ENCODE data around the gene CITED4.
"Not testable (repeated sequence)": the region's sequence is repeated elsewhere in the genome, so short reads cannot be mapped to it uniquely, and the experiment has no call there.

CITED4 gene, protein sequence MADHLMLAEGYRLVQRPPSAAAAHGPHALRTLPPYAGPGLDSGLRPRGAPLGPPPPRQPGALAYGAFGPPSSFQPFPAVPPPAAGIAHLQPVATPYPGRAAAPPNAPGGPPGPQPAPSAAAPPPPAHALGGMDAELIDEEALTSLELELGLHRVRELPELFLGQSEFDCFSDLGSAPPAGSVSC

DNA sequence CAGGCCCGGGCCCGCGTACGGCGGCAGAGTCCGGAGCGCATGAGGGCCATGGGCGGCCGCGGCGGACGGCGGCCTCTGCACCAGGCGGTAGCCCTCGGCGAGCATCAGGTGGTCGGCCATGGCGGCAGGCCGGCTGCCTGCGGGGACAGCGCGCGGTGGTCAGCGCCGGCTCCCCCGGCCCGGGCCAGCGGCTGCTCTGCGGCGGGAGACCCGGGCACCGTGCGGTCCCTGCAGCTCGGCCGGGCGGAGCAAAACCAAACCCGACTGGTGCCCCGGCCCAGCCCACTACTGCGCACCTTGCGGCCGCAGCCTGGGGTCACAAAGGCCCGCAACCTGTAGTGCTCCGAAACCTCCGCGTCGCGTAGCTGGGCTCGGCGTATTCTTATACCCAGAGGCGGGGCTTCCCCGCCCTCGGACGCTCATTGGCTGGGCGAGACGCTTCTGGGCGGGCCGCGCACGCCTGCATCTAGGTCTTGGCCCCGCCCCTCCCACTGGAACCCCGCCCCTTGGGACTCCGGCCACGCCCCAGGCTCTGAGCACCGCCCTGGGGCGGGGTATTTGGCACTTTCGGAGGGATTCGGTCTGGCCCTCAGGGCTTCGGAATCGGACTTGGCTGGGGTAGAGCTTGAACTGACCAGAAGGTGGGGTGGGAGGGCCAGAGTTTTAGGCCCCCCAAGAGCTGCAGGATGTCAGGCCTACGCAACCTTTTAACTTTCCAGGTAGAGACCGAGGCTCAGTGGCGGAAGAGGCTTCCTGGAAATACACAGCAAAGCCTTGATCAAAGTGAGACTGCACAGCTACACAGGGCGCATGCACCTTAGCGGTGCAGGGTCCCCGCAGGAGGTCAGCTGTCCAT, at the start of gene CITED4:
Gene CITED4 (minus strand): TSS at position 356 of the 856 bp plus-strand sequence. CDS start 236 bp downstream, at position 120.
- no peak for FAIRE-seq

DNA sequence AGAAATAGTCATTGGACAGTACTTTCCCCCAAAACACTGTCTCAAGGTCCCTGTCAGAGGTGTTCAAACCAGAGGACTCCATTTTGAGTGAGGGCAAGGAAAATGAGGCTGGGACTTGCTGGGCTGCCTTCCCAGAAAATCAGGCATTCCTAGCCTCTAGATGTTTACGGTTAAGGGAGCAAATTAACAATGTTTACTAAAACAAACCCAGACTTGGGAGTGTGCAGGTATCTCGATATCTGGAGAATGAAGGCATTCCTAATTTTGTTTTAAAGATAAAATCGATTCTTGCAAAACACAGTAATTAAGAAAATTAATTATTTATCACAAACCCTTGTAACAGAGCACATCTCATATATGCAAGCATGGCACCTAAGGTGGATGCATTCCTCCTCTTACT, 48.9 kb upstream of the CITED4 start:
- FAIRE-seq = no peak

DNA sequence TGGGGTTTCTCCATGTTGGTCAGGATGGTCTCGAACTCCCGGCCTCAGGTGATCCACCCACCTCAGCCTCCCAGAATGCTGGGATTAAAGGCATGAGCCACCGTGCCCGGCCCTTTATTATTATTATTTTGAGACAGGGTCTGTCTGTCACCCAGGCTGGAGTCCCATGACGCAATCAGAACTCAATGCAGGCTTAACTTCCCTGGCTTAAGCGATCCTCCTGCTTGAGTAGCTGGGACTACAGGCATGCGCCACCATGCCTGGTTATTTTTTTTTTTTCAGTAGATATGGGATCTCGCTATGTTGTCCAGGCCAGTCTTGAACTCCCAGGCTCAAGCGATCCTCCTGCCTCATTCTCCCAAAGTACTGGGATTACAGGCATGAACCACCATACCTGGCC, 47.1 kb upstream of the CITED4 start:
- FAIRE-seq = no peak

DNA sequence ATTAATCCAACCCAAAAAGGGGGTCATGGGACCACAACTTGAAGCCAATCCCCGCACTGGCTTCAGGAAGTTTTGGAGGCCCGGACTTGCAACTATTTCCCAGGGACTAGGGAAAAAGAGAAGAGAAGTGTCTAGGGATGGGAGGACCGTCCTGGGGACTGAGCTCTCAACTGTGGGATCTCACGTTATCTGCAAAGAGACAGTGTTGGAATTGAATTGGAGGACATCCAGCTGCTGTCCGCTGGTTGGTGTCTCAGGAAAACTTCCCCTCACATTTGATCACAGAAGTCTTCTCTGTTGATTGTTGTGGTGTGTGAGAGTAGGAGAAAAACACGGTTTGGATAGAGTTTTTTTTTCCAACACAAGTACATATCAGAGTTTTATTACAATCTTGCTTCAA, 46.2 kb upstream of the CITED4 start:
- FAIRE-seq = no peak

DNA sequence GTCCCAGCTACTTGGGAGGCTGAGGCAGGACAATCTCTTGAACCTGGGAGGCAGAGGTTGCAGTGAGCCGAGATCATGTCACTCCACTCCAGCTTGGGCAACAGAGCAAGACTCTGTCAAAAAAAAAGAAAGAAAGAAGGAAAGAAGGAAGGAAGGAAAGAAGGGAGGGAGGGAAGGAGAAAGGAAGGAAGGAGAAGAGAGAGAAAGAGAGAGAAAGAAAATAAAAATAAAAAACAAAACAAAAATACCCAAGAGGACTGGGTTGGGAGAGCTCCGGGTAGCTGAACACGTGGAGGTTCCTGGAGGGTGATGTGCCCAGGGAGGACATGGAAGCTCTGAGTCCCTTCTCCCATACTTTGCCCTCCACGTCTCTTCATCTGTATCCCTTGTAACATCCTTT, 45.7 kb upstream of the CITED4 start:
- no peak for FAIRE-seq

DNA sequence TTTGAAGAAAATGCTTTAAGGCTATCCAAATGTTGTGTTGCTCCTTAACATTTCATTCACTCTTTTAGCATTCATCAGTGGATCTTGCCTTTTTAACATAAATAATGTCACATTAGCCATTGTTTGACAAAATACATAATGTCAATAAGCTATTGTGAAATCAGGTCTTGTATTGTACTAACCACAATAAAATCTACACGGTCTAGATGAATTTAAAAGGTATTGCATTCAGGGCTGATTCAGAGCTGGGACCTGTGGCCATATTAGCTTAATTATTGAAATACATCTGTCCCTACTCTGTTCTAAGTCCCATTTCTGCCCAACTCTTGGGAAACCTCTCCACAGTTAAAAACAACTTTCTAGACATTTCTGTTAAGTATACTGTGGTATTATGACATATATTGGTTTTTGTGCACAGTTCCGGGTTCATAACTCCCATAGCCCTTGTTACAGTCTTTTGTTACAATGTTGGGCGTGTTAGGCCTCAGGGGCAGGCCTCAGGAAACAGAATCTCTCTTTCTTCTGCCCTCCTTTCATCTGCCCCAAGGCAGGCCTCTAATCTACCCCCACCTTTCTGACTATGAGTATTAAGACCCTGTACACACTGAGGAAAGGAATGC, 44.7 kb upstream of the CITED4 start:
- no peak for FAIRE-seq

DNA sequence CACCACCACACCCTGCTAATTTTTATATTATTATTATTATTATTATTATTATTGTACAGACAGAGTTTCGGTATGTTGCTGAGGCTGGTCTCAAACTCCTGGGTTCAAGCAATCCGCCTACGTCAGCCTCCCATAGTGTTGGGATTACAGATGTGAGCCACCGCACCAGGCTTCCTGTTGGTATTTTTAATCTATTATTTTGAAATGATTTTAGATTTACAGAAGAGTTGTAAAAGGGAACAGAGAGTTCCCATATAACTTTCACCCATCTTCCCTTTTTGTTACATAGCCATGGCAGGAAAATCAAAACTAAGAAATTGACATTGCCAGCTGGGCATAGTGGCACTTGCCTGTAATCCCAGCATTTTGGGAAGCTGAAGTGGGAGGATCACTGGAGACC, 42.9 kb upstream of the CITED4 start:
- no peak for FAIRE-seq

DNA sequence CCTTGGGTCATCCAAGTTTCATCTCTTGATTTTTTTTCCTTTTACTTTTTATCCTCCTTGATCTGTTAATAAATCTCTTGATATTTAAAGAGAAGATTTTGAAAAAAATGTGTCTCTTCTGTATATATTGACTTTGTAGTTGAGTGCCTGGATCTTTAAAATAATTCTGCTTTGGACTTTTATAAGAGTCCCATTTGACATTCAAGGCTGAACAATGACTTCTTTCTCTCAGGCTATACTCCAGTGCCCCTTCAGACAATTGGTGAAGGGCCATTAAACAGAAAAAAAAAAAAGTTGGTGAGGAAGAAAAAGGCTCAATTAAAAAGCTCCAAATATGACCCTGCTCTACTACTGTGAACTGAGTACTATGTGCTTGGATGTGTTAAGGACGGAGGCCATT, 40.9 kb upstream of the CITED4 start:
- no peak for FAIRE-seq

DNA sequence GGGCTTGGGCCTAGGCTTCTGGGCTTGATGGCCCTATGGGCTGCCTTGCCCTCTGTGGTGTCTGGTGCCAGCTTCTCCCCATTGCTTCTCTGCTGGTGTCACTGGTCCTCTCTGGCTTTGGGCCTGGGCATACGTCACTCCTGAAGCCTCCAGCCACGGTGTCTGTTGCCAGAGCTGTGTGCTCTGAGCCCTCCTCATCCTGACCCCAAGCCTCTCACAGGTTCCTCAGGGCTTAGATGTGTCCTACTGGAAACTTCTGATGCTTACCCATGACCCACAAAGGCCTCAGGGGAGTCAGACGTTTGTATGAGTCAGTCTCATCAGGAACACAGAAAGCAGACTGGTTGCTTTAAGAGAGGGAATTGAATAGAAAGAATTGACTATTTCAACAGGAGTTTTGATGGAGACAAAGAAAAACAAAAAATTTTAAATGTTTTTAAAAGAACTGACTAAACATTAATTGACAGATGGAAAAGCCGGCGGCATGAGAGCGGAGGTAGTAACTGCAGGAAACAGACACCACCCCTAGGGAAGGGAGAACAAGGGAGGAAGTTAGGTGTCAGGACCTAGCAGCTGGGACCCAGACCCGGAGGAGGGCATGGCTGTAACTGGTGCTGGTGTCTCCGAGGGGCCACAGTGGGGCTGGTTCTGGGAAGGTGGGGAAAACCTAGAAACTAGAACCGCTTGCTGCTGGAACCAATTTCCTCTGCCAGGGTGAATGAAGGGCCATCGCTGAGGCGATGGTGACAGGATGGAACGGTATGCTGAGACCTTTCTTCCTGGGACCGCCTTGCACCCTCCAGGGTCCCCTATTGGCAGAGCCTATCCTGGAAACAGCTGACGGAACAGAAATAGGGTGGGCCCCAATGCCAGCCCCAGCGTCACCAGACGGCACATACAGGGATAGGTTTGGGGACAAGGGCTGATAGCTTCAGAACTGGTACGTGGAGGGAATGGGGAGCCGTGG, 40.0 kb upstream of the CITED4 start:
- no peak for FAIRE-seq

DNA sequence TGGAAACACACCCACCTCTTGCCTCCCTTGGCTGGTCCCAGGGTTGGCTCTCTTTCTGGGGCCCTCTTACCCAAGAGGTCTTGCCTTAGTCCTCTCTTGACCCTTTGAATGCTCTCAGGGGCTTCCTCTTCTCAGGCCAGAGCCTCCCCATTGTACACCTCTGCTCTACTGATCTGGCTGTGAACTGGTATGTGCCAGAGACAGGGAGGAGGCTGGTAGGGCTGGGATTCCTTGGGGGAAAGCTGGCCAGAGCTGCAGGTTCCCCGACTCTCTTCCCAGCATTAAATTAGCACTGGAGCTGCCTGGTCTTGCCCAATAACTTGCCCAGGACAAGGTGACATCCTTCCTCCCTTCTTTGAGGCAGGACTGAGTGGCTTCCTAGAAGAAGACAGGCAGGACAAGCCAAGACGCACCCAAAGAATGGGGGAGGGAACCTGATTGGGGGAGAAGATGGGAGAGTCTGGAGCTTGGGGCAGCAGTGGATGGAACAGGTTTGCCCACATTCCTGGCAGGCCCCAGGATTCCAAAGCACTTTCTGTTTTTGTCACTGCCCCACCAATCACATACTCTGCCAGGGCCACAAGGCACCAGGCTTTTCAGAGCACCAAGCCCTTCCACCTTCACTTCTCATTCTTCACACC, 37.2 kb upstream of the CITED4 start:
- no peak for FAIRE-seq

DNA sequence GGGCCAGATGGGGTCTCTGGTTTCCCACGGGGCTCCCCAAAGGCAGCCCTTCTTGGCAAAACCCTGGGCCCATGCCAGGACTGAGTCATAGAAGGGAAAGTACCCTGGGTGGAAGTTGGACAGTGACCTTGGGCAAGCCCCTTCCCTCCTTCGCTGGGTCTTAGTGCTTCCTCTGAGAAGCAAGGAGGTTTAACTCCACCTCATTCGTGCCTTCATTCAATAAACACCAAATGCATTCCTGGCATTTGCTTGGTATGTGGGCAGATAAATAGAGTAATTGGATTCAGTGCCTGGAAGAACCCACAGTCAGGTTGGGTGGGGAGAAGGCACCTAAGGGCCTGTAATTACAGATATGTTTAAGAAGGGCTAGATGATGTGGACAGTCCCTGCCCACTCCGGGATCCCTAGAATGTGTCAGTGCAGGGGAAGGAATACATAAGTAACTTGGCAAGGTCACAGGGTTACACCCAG, 36.3 kb upstream of the CITED4 start:
- FAIRE-seq = no peak

DNA sequence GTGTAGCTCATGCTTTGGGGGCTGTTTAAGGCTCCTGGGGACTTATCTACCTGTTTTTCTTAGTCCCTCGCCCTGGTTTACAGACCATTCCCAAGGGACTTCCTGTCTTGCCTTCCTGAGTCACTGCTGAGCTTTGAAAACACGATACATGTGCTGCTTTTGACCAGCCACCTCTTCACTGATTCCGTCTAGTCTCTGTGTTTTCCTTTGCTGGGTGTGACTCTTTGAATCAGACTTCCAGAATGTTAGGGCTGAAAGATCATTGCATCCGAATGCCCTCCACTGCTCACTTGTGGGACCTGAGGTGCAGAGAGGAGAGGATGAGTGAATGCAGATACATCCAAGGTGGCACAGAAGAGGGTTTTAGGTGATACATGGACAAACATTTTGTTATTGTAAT, 35.4 kb upstream of the CITED4 start:
- no peak for FAIRE-seq

DNA sequence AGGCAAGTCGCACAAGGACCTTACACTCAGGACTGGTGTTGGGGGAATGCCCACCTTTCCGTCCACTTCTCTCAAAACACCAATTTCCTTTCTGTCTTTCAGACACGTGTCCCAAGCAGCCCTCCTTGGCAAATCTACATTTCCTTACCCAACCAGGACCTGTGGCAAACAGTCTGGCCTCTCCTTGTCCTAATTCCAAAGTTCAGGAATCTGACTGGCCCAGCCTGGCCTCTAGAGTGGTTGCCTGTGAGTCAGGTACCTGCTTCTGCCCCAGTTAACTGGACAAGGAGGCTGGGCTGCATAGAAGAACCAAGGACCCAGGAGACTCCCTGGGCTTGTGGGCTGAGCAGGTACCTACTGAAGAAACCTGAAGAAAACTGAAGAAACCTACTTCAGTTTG, 34.3 kb upstream of the CITED4 start:
- no peak for FAIRE-seq

DNA sequence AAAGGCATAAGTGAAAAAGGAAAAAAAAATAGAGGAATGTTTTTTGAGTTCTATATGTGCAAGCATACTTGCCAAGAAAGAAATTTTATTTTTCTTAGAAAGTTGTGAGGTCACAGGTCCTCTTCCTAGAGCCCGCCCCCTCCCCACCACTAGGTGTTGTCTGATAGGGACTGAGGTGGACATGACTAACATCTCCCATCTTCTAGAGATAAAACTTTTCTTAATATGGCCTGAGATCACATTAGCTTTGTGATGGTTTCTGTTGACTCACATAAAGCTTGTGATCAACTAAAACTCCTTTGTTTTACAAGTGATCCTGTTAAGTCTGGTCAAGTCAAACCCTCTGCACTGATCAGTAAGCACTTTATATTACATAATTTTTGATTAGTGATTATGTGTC, 33.4 kb upstream of the CITED4 start:
- FAIRE-seq = no peak

DNA sequence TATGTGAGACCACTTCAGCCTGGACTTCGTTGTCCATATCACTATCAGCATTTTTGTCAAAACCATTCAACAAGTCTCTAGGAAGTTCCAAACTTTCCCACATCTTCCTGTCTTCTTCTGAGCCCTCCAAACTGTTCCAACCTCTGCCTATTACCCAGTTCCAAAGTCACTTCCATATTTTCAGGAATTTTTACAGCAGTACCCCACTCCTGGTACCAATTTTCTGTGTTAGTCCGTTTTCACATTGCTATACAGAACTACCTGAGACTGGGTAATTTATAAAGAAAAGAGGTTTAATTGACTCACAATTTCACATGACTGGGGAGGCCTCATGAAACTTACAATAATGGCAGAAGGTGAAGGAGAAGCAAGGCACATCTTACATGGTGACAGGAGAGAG, 32.7 kb upstream of the CITED4 start:
- not testable (repeated sequence) for FAIRE-seq

DNA sequence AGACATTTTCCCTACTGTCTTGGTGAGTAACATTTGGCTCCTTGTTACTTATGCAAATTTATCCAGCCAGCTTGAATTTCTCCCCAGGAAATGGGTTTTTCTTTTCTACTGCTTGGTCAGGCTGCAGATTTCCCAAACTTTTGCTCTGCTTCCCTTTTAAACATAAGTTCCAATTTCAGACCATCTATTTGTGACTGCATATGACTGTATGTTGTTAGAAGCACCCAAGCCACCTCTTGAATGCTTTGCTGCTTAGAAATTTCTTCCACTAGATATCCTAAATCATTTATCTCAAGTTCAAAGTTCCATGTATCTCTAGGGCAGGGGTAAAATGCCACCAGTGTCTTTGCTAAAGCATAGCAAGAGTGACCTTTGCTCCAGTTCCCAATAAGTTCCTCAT, 32.3 kb upstream of the CITED4 start:
- no peak for FAIRE-seq

DNA sequence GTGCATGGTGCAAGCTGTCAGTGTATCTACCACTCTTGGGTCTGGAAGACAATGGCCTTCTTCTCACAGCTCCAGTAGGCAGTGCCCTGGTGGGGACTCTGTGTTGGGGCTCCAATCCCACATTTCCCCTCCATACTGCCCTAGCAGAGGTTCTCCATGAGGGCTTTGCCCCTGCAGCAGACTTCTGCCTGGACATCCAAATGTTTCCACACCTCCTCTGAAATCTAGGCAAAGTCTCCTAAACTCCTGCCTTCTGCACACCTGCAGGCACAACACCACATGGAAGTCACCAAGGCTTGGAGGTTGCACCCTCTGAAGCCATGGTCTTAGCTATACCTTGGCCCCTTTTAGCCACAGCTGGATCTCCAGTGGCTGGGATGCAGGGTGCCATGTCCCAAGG, 31.8 kb upstream of the CITED4 start:
- FAIRE-seq = no peak

DNA sequence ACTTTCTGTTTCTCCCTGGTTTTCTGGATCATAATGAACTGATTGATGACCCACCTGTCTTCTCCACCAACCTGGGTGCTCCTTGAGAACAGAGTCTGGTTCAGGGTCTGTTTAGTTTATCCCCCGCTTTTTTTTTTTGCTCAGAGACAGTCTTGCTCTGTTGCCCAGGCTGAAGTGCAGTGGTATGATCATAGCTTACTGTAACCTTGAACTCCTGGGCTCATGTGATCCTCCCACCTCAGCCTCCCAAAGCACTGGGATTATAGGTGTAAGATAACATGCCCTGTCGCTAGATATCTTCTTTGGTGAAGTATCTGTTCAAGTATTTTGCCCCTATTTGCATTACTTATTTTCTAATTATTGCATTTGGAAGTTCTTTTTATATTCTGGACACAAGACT, 30.2 kb upstream of the CITED4 start:
- no peak for FAIRE-seq

DNA sequence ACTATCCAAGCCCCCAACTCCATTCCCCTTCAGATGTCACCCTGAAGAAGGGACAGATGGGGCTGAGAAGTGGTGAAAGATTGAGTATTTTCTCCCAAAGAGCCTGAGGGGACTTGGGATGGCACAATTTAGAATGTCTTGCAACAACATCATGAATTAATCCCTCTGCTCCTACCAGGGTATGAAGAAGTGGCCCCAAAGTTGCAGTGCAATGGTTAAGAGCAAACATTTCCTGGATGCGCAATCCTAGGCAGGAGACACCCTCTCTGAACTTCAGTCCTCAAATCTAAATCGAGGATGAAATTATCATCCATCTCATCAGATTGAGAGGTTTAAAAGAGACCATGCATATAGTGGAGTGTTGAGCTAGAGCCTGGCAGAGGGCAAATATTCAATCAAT, 28.6 kb upstream of the CITED4 start:
- FAIRE-seq = no peak

DNA sequence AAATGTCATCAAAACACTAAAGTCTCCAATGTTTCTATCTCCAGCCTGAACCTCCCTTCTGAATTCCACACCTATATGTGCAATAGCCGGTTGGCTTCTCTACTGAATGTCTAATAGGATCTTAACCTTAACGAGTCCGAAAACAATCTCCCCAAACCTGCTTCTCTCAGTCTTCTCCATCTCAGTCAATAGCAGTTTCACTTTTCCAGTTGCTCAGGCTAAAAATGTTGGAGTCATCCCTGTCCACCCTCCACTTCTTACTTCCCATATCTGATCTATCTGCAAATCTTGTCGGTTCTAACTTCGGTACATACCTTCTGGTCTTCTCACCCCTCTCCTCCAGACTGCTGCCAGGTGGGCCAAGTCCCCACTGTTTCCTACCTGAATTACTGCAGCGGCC, 25.5 kb upstream of the CITED4 start:
- no peak for FAIRE-seq

DNA sequence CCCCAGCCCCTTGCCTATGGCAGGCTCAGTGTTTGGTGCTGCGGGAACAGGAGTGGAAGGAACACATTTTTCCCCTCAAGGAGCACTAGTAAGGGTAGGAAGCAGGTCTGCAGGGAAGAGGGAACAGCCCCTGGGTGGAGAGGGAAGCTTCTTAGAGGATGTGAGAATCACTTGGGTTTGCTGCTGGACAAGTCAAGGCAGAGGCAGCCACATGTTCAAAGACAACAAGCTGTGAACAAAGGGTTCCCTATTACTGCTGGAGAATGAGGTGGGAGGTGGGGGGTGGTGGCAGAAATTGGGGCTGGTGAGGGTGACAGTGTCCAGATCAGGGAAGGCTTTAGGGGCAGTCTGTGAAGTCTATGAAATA, 24.8 kb upstream of the CITED4 start:
- FAIRE-seq = no peak

DNA sequence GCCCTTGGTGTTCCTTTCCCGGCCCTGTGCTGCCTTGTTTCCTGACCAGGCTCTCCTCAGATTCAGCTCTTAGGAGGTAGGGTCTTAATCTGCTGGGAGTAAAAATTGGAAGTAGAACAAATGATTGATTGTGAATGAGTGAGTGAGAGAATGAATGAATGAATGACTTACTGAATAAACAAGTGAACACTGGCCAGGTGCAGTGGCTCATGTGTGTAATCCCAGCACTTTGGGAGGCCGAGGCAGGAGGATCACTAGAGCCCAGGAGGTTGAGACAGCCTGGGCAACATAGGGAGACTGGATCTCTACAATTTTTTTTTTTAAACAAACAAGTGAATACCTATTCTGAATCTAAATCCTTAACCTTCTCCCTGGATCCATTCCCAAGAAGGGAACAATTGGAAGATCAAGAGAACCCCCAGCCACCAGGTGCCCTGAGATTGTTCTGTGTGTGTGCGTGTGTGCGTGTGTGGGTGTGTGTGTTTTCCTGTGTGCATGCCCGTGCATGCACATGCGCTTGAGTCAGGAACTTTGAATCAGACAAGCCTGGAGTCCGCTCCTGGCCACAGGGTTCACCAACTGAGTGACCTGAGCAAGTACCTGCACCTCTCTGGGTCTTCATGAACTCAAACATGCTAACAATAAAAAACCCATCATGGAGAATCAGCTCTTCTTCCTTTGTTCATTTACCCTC, 24.3 kb upstream of the CITED4 start:
- no peak for FAIRE-seq

Measured in islet of Langerhans (tissue), 1 donor.